Keratinocyte (primary cell): ENCODE measurements around the gene MIF. TPM values are rescaled to one million over a fixed set of nuclear protein-coding genes. Genes with fewer than 3 reads are reported as not detected.

Experiments
- DNase-seq: peaks from one replicate; pipeline ENCODE4 v3.0.0-alpha.2; 2011; ENCODE audit warnings: low read depth, missing footprints, low spot score
- FAIRE-seq: peaks from 2 replicates; lab custom pipeline; 2011; peaks lifted over from hg19 to GRCh38; lab: Jason Lieb, UNC
- H2AFZ ChIP-seq: 2 replicates; pipeline ENCODE4 v1.6.0; 2012; ENCODE audit warnings: low read length, control low read depth, inconsistent platforms; ENCODE audit not compliant: control insufficient read depth
- H3K27ac ChIP-seq: 2 replicates; pipeline ENCODE4 v1.5.1; 2011; ENCODE audit warnings: low read length; ENCODE audit not compliant: control insufficient read depth, insufficient read depth
- H3K27me3 ChIP-seq: 3 replicates; pipeline ENCODE4 v1.6.0; 2011; ENCODE audit warnings: low read length; ENCODE audit not compliant: control insufficient read depth, insufficient read depth; ENCODE audit errors: extremely low read depth
- H3K36me3 ChIP-seq, 2 experiments: 2 replicates in 1 of 2; 3 replicates in 1 of 2; pipeline ENCODE4 v1.5.1; 2011; ENCODE audit warnings: low read length in 2 of 2, mild to moderate bottlenecking in 1 of 2; ENCODE audit not compliant: control insufficient read depth in 2 of 2, insufficient read depth in 2 of 2; ENCODE audit errors: extremely low read depth in 1 of 2
- H3K4me1 ChIP-seq: 3 replicates; pipeline ENCODE4 v1.5.1; 2011; ENCODE audit warnings: low read length; ENCODE audit not compliant: control insufficient read depth, insufficient read depth; ENCODE audit errors: extremely low read depth
- H3K4me2 ChIP-seq: 3 replicates; pipeline ENCODE4 v1.6.0; 2011; ENCODE audit warnings: low read depth, low read length; ENCODE audit not compliant: control insufficient read depth, insufficient read depth; ENCODE audit errors: extremely low read depth
- H3K4me3 ChIP-seq, 3 experiments: fragments of 200-600 bp in 1 of 3; sonication (generic) in 1 of 3; 2 replicates in 2 of 3; 3 replicates in 1 of 3; pipeline ENCODE4 v1.5.1; 2011 to 2016; ENCODE audit warnings: low read length in 3 of 3, mild to moderate bottlenecking in 3 of 3, control low read depth in 2 of 3, inconsistent platforms in 1 of 3, low read depth in 1 of 3, mixed read lengths in 1 of 3, mixed run types in 1 of 3, moderate library complexity in 1 of 3; ENCODE audit not compliant: control insufficient read depth in 2 of 3, insufficient read depth in 2 of 3; ENCODE audit errors: extremely low read depth in 1 of 3
- H3K79me2 ChIP-seq: 2 replicates; pipeline ENCODE4 v1.6.0; 2012; ENCODE audit warnings: low read length; ENCODE audit not compliant: control insufficient read depth, insufficient read depth
- H3K9ac ChIP-seq: 3 replicates; pipeline ENCODE4 v1.6.0; 2011; ENCODE audit warnings: low read length; ENCODE audit not compliant: control insufficient read depth, insufficient read depth; ENCODE audit errors: extremely low read depth
- H3K9me1 ChIP-seq: 3 replicates; pipeline ENCODE4 v1.6.0; 2011; ENCODE audit warnings: low read length; ENCODE audit not compliant: control insufficient read depth, insufficient read depth; ENCODE audit errors: extremely low read depth
- H3K9me3 ChIP-seq: 2 replicates; pipeline ENCODE4 v1.5.1; 2012; ENCODE audit warnings: low read depth, low read length; ENCODE audit not compliant: control insufficient read depth
- H4K20me1 ChIP-seq: 3 replicates; pipeline ENCODE4 v1.6.0; 2011; ENCODE audit warnings: low read length; ENCODE audit not compliant: control insufficient read depth, insufficient read depth; ENCODE audit errors: extremely low read depth
- EZH2 ChIP-seq: IDR thresholded peaks from one replicate; pipeline ENCODE4 v1.6.1; 2012; ENCODE audit warnings: inconsistent platforms, mild to moderate bottlenecking, low read length, moderate library complexity
- dilution Hi-C: fragments of 300-500 bp; cut with MboI; formaldehyde crosslinking; loops from one replicate; pipeline ENCODE4 v1.7.0; 2020; ENCODE audit warnings: low sequenced_read_pairs; ENCODE audit not compliant: extremely low pct_ligation_motif_present
- polyA plus RNA-seq, 5 experiments: library from polyadenylated mRNA; depleted of rRNA in 3 of 5; stranded (reverse) in 3 of 5; stranded (forward) in 1 of 5; unstranded in 1 of 5; fragments of >200 nt; gene quantifications; 1 replicate in 1 of 5; 2 replicates in 3 of 5; 3 replicates in 1 of 5; pipeline versions ENCODE4 v1.2.1 to v1.2.3, GENCODE V29; 2011 to 2012; ENCODE audit warnings: missing spikeins in 2 of 5, low read depth in 1 of 5, low replicate concordance in 1 of 5
- TF ChIP-seq, protein P1 (sequence below), 3 experiments: IDR thresholded peaks in 1 of 3; conservative IDR thresholded peaks in 1 of 3; optimal IDR thresholded peaks in 1 of 3; 2 replicates in 2 of 3; 3 replicates in 1 of 3; pipeline versions ENCODE3 to v1.5.1; 2011; ENCODE audit warnings: low read length in 3 of 3, mild to moderate bottlenecking in 3 of 3, moderate library complexity in 2 of 3, control low read depth in 1 of 3, inconsistent platforms in 1 of 3; ENCODE audit not compliant: insufficient read depth in 2 of 3; ENCODE audit errors: extremely low read depth in 1 of 3

MIF gene
- polyA plus RNA-seq, 1 donor (not counting 4 experiments of a cell fraction or from before 2014, with no cell fraction given): 340 TPM

DNA sequence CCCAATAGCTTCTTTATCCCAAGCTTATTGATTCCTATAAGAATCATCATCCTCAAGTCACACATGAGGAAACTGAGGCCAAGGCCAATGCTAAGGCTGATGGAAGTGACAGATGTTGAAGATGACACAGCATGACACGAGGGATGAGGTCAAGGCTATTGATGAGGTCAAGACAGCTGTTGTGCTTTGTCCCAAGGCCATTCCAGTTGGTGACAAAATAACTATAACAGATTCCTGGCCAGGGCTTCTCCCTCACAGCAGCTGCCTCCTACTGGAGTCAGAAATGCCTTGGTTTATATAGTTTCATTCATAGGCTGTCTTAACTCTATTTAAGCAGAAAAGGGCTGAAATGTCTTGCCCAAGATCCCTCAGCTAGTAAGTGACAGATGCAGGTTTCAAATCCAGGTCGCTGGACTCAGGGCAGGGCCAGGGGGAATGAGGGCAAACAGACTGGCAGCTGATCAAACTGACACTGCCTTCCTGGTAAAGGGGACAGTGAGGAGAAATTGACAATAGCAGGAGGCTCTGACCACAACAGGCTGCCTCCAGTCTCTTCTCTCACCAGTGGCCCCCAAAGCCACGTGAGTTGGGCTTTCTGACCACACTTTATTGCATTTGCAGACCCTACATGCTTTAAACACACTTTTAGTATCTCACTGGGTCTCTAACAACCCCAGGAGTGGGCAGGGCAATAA is 16.5 kb downstream of the MIF start:
- Histone ChIP-seq H3K4me1 (peaks cover 5% of the 10 kb centered on the region), H3K4me3 (no peak overlapping the region), H3K4me2 (no peak overlapping the region), H3K36me3 (no peaks in the 10 kb centered on the region), H2AFZ (no peak overlapping the region), H3K9me3 (no peaks in the 10 kb centered on the region), H3K9ac (no peak overlapping the region), H3K9me1 (no peaks in the 10 kb centered on the region), H3K27me3 (no peaks in the 10 kb centered on the region), H3K79me2 (no peaks in the 10 kb centered on the region), H3K27ac (no peak overlapping the region), H4K20me1 (no peaks in the 10 kb centered on the region)
- no peak for DNase-seq
- TF ChIP-seq EZH2: no peak
- TF ChIP-seq, protein P1, sequence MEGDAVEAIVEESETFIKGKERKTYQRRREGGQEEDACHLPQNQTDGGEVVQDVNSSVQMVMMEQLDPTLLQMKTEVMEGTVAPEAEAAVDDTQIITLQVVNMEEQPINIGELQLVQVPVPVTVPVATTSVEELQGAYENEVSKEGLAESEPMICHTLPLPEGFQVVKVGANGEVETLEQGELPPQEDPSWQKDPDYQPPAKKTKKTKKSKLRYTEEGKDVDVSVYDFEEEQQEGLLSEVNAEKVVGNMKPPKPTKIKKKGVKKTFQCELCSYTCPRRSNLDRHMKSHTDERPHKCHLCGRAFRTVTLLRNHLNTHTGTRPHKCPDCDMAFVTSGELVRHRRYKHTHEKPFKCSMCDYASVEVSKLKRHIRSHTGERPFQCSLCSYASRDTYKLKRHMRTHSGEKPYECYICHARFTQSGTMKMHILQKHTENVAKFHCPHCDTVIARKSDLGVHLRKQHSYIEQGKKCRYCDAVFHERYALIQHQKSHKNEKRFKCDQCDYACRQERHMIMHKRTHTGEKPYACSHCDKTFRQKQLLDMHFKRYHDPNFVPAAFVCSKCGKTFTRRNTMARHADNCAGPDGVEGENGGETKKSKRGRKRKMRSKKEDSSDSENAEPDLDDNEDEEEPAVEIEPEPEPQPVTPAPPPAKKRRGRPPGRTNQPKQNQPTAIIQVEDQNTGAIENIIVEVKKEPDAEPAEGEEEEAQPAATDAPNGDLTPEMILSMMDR (optimal IDR thresholded peaks at IDR 0.05 in 1 of 3, IDR thresholded peaks at IDR 0.05 in 1 of 3, conservative IDR thresholded peaks at IDR 0.05 in 1 of 3; ENCODE audit: extremely low read depth in 1 of 3, insufficient read depth in 2 of 3, low read length in 3 of 3): no peak
- FAIRE-seq: no peak
- dilution Hi-C loops: no loop called here

DNA sequence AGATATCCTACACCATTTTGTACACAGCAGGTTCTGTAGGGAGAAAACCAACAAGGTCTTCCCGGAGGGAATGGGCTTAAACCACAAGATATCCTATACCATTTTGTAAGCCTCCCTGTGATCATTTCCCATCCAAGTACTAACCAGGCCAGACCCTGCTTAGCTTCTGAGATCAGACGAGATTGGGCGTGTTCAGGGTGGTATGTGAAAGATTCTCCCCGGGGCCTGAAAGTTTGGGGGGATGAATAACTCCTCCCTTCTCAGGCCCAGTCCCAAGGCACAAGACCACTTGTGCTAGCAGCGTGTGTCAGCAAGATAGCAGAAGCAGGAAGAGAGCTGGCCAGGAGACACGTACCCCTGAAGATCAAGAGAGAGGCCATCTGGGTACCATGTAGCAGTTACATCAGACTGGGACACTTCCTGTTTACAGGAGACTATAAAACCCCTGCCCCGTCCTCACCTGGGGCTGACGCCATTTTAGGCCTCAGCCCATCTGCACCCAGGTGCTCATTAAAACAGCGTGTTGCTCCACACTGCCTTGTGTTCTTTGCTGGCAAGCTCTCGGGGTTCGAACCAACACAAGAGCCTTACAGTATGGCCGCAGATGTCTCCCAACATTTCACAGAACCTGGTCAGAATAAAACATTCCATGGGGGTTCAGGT is 17.3 kb downstream of the MIF start:
- Histone ChIP-seq H3K4me1 (peaks cover 5% of the 10 kb centered on the region), H3K9me1 (no peaks in the 10 kb centered on the region), H3K27ac (no peak overlapping the region), H3K4me3 (no peak overlapping the region), H3K9me3 (no peaks in the 10 kb centered on the region), H3K79me2 (no peaks in the 10 kb centered on the region), H3K36me3 (no peaks in the 10 kb centered on the region), H3K27me3 (no peaks in the 10 kb centered on the region), H3K9ac (no peak overlapping the region), H3K4me2 (no peak overlapping the region), H2AFZ (no peak overlapping the region), H4K20me1 (no peaks in the 10 kb centered on the region)
- DNase-seq (no peak), FAIRE-seq (no peak)
- TF ChIP-seq, protein P1 (optimal IDR thresholded peaks at IDR 0.05 in 1 of 3, IDR thresholded peaks at IDR 0.05 in 1 of 3, conservative IDR thresholded peaks at IDR 0.05 in 1 of 3; ENCODE audit: extremely low read depth in 1 of 3, insufficient read depth in 2 of 3, low read length in 3 of 3): no peak
- no peak for TF ChIP-seq EZH2
- dilution Hi-C loops: no loop called here
